ENCODE results near the gene DZIP3.

DNA sequence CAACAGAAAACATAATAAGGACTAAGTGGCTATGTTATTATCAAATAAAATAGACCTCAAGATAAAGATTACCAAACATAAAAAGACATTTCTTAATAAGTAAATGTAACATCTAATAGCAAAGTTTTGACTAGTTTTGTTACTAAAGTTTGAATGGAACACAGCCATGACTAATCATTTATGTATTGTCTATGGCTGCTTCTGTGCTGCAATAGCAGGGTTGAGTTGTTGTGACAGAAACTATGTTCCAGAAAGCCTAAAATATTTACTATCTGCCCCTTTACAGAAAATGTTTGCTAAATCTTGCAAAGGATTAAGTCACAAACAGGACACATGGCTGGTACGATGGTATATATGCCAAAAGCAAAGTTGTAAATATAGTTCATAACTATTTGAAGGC, 41.2 kb upstream of the DZIP3 start:
- TF ChIP-seq, protein P1, sequence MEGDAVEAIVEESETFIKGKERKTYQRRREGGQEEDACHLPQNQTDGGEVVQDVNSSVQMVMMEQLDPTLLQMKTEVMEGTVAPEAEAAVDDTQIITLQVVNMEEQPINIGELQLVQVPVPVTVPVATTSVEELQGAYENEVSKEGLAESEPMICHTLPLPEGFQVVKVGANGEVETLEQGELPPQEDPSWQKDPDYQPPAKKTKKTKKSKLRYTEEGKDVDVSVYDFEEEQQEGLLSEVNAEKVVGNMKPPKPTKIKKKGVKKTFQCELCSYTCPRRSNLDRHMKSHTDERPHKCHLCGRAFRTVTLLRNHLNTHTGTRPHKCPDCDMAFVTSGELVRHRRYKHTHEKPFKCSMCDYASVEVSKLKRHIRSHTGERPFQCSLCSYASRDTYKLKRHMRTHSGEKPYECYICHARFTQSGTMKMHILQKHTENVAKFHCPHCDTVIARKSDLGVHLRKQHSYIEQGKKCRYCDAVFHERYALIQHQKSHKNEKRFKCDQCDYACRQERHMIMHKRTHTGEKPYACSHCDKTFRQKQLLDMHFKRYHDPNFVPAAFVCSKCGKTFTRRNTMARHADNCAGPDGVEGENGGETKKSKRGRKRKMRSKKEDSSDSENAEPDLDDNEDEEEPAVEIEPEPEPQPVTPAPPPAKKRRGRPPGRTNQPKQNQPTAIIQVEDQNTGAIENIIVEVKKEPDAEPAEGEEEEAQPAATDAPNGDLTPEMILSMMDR (IDR thresholded peaks at IDR 0.05): no peak
- TF ChIP-seq POLR2A (IDR thresholded peaks at IDR 0.05): no peak

Data from lower leg skin (tissue), 3 donors.